HG03060 (cell line): ENCODE results near the gene KNSTRN.

ENCODE experiments used
- ATAC-seq: cut with Tn5 transposase; IDR thresholded peaks from one replicate; pipeline ENCODE4 v1.9.1; 2021; ENCODE audit warnings: low read depth, moderate number of reproducible peaks; ENCODE audit not compliant: unreplicated experiment

KNSTRN gene

GRCh38 chr15:40365624-40366456 is 16.7 kb upstream of the KNSTRN start:
- ATAC-seq: no peak

GRCh38 chr15:40366457-40367370 is 15.8 kb upstream of the KNSTRN start:
- no peak for ATAC-seq

- ATAC-seq: no peak
These were observed 15.2 kb upstream of the KNSTRN start for GRCh38 chr15:40367371-40367685.

- ATAC-seq: peak; percentile 65
These were observed 14.6 kb upstream of the KNSTRN start for GRCh38 chr15:40367686-40368611.

- no peak for ATAC-seq
These were observed 13.6 kb upstream of the KNSTRN start for GRCh38 chr15:40368719-40369473.

GRCh38 chr15:40369474-40369869 is 13.0 kb upstream of the KNSTRN start:
- ATAC-seq: no peak

- ATAC-seq: no peak
These were observed 12.6 kb upstream of the KNSTRN start for GRCh38 chr15:40369971-40370370.

- no peak for ATAC-seq
These were observed 9.5 kb upstream of the KNSTRN start for GRCh38 chr15:40372981-40373380.

GRCh38 chr15:40377606-40378005 is 4.9 kb upstream of the KNSTRN start:
- ATAC-seq: no peak

- ATAC-seq: no peak
These were observed 3.1 kb upstream of the KNSTRN start for GRCh38 chr15:40379374-40379773.

- no peak for ATAC-seq
These were observed 2.7 kb upstream of the KNSTRN start for GRCh38 chr15:40379853-40380252.

- ATAC-seq: no peak
These were observed 1.9 kb upstream of the KNSTRN start for GRCh38 chr15:40380636-40381035.

GRCh38 chr15:40381818-40382529 is 547 bp upstream of the KNSTRN start:
- no peak for ATAC-seq

- ATAC-seq: no peak
These were observed 4.0 kb downstream of the KNSTRN start for GRCh38 chr15:40386480-40386879.

- ATAC-seq: no peak
These were observed 6.7 kb downstream of the KNSTRN start for GRCh38 chr15:40388941-40389823.

GRCh38 chr15:40389824-40390595 is 7.5 kb downstream of the KNSTRN start:
- no peak for ATAC-seq
